GM19238 (cell line): Measurements from ENCODE around the gene ADPRS.
A peak's percentile ranks its signal among the peaks of the same experiment; 100 is the strongest.

Source experiments
- DNase-seq: peaks from one replicate; pipeline ENCODE4 v3.0.0; 2011; ENCODE audit warnings: low spot score; ENCODE audit not compliant: insufficient read length

The ADPRS gene

DNA sequence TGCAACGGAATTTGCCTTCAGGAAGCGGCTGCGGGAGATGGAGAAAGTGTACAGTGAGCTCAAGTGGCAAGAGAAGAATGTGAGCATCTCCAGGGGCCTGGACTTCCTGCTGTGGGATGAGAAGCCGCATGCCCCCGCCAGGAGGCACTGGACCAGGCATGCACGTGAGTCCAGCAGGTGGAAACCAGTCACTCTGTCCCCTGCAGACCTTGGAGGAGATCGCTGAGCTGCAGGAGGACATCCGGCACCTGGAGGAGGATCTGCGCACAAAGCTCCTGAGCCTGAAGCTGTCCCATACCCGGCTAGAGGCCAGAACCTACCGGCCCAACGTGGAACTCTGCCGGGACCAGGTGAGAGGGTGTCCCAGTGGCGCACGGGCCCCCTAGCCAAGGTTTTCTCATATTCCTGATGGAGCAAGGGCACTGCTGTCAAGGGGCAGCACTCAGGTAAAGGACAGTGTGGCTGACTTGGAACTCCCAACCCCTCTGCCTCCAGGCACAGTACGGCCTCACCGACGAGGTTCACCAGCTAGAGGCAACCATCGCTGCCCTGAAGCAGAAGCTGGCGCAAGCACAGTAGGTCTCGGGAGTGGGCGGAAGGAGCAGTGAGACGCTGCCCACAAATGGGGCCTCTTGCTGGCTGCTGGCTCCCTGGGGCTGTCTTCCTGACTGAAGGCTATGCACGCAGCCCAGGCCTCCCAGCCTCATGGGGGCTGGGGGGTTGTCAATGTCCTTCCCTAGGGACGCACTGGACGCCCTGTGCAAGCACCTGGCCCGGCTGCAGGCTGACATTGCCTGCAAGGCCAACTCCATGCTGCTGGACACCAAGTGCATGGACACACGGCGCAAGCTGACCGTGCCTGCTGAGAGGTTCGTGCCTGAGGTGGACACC lies 1.2 kb upstream of the ADPRS start:
- DNase-seq: no peak

- DNase-seq: no peak
Observed at GRCh38 chr1:36088265-36088576, 471 bp upstream of the ADPRS start.

- no peak for DNase-seq
Observed at GRCh38 chr1:36089393-36090121, 865 bp downstream of the ADPRS start.

DNA sequence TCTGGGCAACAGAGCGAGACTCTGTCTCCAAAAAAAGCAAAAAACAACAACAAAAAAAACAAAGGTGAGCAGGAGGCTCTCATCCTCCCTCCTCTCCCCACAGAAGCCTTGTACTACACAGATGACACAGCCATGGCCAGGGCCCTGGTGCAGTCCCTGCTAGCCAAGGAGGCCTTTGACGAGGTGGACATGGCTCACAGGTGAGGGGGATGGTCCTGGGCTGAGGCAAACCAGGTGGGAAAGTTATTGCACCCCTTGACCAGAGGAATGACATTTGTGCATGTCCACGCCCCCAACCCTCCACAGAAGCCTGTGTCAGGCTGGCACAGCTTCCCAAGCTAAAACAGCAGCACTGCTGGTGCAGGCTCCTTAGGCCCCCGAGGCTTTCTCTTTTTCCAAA lies 2.4 kb downstream of the ADPRS start:
- DNase-seq: no peak

DNA sequence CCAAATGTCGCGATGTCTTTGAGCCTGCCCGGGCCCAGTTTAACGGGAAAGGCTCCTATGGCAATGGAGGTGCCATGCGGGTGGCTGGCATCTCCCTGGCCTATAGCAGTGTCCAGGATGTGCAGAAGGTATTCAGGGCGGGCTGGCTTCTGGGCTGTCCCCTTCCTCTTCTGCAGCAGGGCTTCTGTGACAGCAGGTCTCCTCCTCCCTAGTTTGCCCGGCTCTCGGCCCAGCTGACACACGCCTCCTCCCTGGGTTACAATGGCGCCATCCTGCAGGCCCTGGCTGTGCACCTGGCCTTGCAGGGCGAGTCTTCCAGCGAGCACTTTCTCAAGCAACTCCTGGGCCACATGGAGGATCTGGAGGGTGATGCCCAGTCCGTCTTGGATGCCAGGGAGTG lies 3.0 kb downstream of the ADPRS start:
- DNase-seq: no peak

DNA sequence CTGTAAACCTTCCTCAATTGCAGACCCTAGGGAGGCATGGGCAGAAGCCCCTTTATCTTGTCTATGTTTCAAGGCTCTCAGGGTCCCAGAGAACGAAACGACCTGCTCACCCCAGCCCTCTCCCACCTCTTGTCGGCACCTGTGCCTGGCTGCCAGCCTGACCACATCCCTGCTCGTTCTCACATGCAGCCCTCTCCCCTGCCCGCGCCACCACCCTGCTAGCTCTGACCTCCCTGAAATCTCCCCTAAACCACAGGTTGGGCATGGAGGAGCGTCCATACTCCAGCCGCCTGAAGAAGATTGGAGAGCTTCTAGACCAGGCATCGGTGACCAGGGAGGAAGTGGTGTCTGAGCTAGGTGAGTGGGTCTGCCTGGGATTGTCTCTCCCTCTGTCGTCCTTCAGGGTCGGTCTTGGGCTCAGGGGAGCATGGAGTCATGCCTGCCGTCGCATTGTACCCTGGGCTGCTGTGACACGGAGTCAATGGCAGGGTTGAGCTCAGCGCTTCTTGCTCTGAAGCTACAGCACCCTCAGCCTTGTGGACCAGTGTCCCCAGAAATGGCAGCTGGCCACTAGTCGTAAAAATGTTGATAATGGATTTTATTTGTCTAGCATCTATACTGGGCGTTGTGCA lies 3.6 kb downstream of the ADPRS start:
- DNase-seq: no peak

- DNase-seq: no peak
Observed at GRCh38 chr1:36092798-36093185, 4.1 kb downstream of the ADPRS start.

- DNase-seq: no peak
Observed at GRCh38 chr1:36093226-36093625, 4.5 kb downstream of the ADPRS start.

DNA sequence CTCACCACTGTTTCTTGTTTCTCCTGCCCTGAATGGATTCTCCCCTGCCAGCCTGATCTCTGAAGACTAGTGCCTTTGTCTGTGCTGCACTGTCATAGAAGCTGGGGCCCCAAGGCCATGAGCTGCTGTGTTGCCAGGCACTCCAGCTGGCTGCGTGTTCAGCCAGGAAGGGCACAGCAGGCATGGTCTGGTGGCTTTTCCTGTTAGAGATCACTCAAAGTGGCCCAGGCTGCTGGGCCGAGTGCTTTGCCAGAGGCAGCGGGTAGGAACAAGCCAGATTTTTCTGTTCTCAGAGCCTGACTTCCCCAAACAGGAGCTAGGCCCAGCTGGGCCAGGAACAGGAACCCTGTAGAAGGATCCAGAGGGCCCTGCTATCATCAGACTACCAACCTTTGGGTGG lies 5.2 kb downstream of the ADPRS start:
- DNase-seq: no peak

DNA sequence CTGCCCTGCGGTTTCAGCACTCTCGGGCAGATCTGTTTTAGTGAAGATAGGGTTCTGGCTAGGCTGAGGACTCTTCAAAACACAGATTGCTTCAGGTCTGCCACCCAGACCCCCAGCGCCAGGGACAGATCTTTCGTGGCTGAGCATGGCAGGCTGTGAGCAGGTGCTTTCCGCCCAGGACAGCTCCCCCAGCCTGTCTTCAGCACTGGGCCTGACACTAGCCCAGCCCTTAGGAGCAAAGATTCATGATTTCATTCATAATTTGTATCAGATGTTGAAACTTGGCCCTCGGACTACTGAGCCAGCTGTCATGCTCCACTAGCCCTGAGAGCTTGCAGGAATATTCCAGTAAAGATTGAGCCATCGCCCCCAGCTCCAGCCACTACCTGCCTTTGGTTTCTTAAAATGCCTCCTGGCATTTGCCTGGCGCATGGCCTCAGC lies 5.9 kb downstream of the ADPRS start:
- no peak for DNase-seq

- DNase-seq: no peak
Observed at GRCh38 chr1:36095760-36096405, 7.2 kb downstream of the ADPRS start.

DNA sequence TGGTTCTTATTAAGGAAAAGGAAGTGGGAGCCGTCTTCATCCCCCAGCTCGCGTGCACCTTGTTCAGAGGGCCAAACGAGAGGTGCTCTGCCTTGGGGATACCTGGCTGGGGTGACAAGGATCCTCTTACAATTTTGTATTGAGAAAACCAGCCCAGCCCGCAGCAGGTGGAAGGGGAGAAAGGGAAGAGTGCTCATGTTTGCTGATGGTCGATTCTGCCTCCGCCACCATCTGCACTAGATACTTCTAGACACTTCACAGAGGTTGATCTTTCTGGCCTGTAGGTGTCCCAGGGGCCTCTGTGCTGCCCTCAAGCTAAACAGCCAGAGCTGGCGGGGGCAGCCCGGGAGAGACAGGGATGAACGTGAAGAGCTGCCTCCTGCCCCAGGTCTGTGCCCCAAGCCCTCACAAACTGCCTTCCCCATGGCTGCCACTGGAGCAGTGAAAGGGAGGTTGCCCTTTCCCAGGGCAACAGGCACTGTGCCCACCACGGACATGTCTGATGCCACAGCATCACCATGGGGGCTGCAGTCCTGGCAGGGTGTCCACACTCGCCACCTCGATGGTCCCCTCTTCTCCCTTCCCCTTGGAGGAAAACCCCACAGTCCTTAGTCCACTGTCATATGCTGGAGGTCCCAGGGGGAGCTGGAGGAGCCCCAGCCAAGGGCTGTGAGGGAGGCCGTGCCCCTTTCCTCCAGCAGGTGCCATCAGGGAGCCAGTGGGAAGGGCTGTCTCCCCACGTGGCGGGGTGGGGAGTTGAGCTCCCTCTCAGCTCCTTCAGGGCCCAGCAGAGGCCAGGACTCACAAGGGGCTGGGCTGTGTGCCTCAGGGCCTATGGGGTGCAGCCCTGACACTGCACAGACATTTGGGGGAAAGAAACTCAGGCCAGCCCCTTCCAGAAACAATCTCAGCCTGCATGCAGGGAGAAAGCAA lies 8.1 kb downstream of the ADPRS start:
- no peak for DNase-seq

GRCh38 chr1:36097693-36098585 lies 9.2 kb downstream of the ADPRS start:
- DNase-seq: no peak

GRCh38 chr1:36098650-36099365 lies 10.1 kb downstream of the ADPRS start:
- no peak for DNase-seq

- DNase-seq: peak; percentile 78
Observed at GRCh38 chr1:36099681-36100341, 11.1 kb downstream of the ADPRS start.

- DNase-seq: no peak
Observed at GRCh38 chr1:36100376-36100775, 11.7 kb downstream of the ADPRS start.

DNA sequence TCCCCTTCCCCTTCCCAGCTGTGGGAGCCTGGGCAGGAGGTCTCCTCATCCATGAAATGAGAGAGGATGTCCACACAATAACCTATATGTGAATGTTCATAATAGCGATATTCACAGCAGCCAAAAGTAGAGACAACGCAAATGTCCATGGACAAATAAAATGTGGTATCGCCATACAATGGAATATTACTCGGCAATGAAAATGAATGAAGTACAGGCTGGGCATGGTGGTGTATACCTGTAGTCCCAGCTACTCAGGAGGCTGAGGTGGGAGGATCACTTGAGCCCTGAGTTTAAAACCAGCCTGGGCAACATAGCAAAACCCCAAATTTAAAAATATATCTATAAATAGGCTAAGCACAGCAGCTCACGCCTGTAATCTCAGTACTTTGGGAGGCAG lies 12.9 kb downstream of the ADPRS start:
- DNase-seq: no peak

DNA sequence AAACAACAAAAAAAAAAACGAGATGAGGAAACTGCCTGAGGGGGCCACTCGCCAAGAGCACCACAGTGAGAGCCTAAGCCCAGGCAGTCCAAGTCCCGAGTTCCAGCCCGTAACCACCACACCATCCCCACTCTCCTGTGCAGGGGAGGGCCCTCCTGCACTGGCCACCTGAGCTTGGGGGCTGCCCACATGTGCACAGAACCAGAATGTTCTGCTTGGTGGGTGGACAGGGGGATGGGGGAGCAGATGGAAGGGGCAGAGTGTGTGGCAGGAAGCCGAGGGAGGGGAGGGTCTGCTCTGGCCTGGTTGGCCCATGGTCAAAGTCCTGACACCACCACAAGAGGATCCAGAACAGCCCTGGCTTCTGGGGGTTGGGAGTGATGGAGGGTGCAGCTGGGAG lies 17.6 kb downstream of the ADPRS start:
- DNase-seq: no peak

- DNase-seq: no peak
Observed at GRCh38 chr1:36107394-36107793, 18.7 kb downstream of the ADPRS start.
